CD14-positive monocyte (primary cell): Measurements from ENCODE around the gene WDPCP. TPM values are rescaled to one million over a fixed set of nuclear protein-coding genes. Genes with fewer than 3 reads are reported as not detected.

ENCODE experiments used
- DNase-seq, 3 donors: peaks; one replicate each; pipeline ENCODE4 v3.0.0-alpha.2; 2011 to 2022
- H2AFZ ChIP-seq: 2 replicates; pipeline ENCODE4 v1.6.0; 2012; ENCODE audit warnings: mild to moderate bottlenecking, low read depth, low read length, inconsistent platforms; ENCODE audit not compliant: insufficient read depth, poor library complexity, severe bottlenecking
- H3K27ac ChIP-seq, 2 donors: 1 replicate in 1 of 2; 2 replicates in 1 of 2; pipeline ENCODE4 v1.5.1; 2012 to 2013; ENCODE audit warnings: low read length in 2 of 2, control low read depth in 1 of 2, inconsistent platforms in 1 of 2, low read depth in 1 of 2, mild to moderate bottlenecking in 1 of 2
- H3K27me3 ChIP-seq, 2 donors: one replicate each; pipeline versions ENCODE4 v1.6.0 to v1.6.1; 2011 to 2013; ENCODE audit warnings: low read length in 2 of 2; ENCODE audit not compliant: control insufficient read depth in 2 of 2, insufficient read depth in 2 of 2
- H3K36me3 ChIP-seq, 2 donors: replicated peaks in 1 of 2; 1 replicate in 1 of 2; 2 replicates in 1 of 2; pipeline versions ENCODE4 v1.5.1 to v1.6.1; 2012 to 2013; ENCODE audit warnings: low read length in 2 of 2, control low read depth in 1 of 2, inconsistent platforms in 1 of 2, mild to moderate bottlenecking in 1 of 2; ENCODE audit not compliant: insufficient read depth in 2 of 2, control insufficient read depth in 1 of 2
- H3K4me1 ChIP-seq, 2 donors: 1 replicate in 1 of 2; 2 replicates in 1 of 2; pipeline versions ENCODE4 v1.5.1 to v1.6.1; 2012 to 2013; ENCODE audit warnings: low read length in 2 of 2, control low read depth in 1 of 2, inconsistent platforms in 1 of 2, mild to moderate bottlenecking in 1 of 2, moderate library complexity in 1 of 2; ENCODE audit not compliant: insufficient read depth in 2 of 2, control insufficient read depth in 1 of 2
- H3K4me2 ChIP-seq: replicated peaks from 2 replicates; pipeline ENCODE3; 2012; ENCODE audit warnings: low read length, moderate library complexity, mild to moderate bottlenecking; ENCODE audit not compliant: poor library complexity, severe bottlenecking; ENCODE audit errors: extremely low read depth
- H3K4me3 ChIP-seq, 3 experiments: fragments of 200-600 bp in 1 of 3; sonication (generic) in 1 of 3; replicated peaks in 1 of 3; 1 replicate in 2 of 3; 2 replicates in 1 of 3; pipeline ENCODE4 v1.5.1; 2011 to 2013; ENCODE audit warnings: low read length in 3 of 3, mild to moderate bottlenecking in 3 of 3, control low read depth in 2 of 3, low read depth in 2 of 3, inconsistent platforms in 1 of 3, moderate library complexity in 1 of 3
- H3K79me2 ChIP-seq: 2 replicates; pipeline ENCODE4 v1.6.0; 2012; ENCODE audit warnings: mild to moderate bottlenecking, control low read depth, inconsistent platforms, low read length, moderate library complexity; ENCODE audit not compliant: insufficient read depth
- H3K9ac ChIP-seq: 2 replicates; pipeline ENCODE4 v1.6.0; 2017; ENCODE audit warnings: low read length, mild to moderate bottlenecking; ENCODE audit not compliant: insufficient read depth, poor library complexity, severe bottlenecking
- H3K9me3 ChIP-seq, 2 donors: replicated peaks in 1 of 2; 1 replicate in 1 of 2; 2 replicates in 1 of 2; pipeline versions ENCODE4 v1.5.1 to v1.6.1; 2012 to 2013; ENCODE audit warnings: low read length in 2 of 2, control low read depth in 1 of 2; ENCODE audit not compliant: control insufficient read depth in 1 of 2, insufficient read depth in 1 of 2
- H4K20me1 ChIP-seq: 2 replicates; pipeline ENCODE4 v1.6.0; 2012; ENCODE audit warnings: mild to moderate bottlenecking, low read length, control low read depth, moderate library complexity; ENCODE audit not compliant: insufficient read depth
- H3K27ac Mint-ChIP-seq, 7 donors: one replicate each; pipeline ENCODE4 v1.8.0; 2020; ENCODE audit warnings: mild to moderate bottlenecking in 7 of 7, mixed read lengths in 7 of 7, moderate library complexity in 6 of 7, inconsistent platforms in 2 of 7
- H3K27me3 Mint-ChIP-seq, 3 donors: one replicate each; pipeline ENCODE4 v1.8.0; 2021 to 2022; ENCODE audit warnings: low read depth in 3 of 3, mild to moderate bottlenecking in 3 of 3, mixed read lengths in 3 of 3, moderate library complexity in 3 of 3, inconsistent platforms in 1 of 3
- H3K36me3 Mint-ChIP-seq, 2 donors: one replicate each; pipeline ENCODE4 v1.8.0; 2020; ENCODE audit warnings: mixed read lengths in 2 of 2, inconsistent platforms in 1 of 2, mild to moderate bottlenecking in 1 of 2
- H3K4me1 Mint-ChIP-seq: one replicate; pipeline ENCODE4 v1.8.0; 2020; ENCODE audit warnings: mild to moderate bottlenecking, mixed read lengths
- H3K4me3 Mint-ChIP-seq, 2 donors: one replicate each; pipeline ENCODE4 v1.8.0; 2020; ENCODE audit warnings: mild to moderate bottlenecking in 2 of 2, mixed read lengths in 2 of 2, moderate library complexity in 1 of 2
- H3K9me3 Mint-ChIP-seq, 7 donors: one replicate each; pipeline ENCODE4 v1.8.0; 2020 to 2022; ENCODE audit warnings: mixed read lengths in 7 of 7, mild to moderate bottlenecking in 6 of 7, moderate library complexity in 6 of 7, inconsistent platforms in 2 of 7
- CTCF ChIP-seq: fragments of 200-600 bp; IDR thresholded peaks from one replicate; pipeline ENCODE4 v1.8.0; 2022; ENCODE audit warnings: antibody characterized with exemption, mild to moderate bottlenecking
- WGBS: methylation state at CpG from one replicate; pipeline ENCODE4 v1.1.5; 2013; ENCODE audit warnings: missing lambda C conversion rate; ENCODE audit not compliant: insufficient coverage; 5-methylcytosine and 5-hydroxymethylcytosine counted together
- intact Hi-C, 2 donors: fragments of 100-400 bp; cut with micrococcal nuclease; formaldehyde crosslinking; loops; one replicate each; pipeline versions ENCODE4 v1.15.0 to v1.15.1; 2023
- polyA plus RNA-seq, 3 donors: library from polyadenylated mRNA; depleted of rRNA in 1 of 3; unstranded in 2 of 3; stranded (reverse) in 1 of 3; fragments of 300-500 nt in 2 of 3; fragments of >200 nt in 1 of 3; fragmentation: Illumina TruSeq in 2 of 3; gene quantifications; 1 replicate in 2 of 3; 2 replicates in 1 of 3; pipeline ENCODE4 v1.2.3, GENCODE V29; 2012 to 2021

The WDPCP gene
- polyA plus RNA-seq, 3 donors: 3.3 to 5.2 (median 3.7) TPM

GRCh38 chr2:63465633-63466032 lies 122.6 kb downstream of the WDPCP start:
- H3K27me3 Mint-ChIP-seq: no peaks in the 10 kb centered on the region
- H3K9me3 Mint-ChIP-seq: peaks cover 5 to 25% (median 20%) of the 10 kb centered on the region in 7 donors
- Histone ChIP-seq H3K4me2 (no peak overlapping the region), H3K9ac (no peak overlapping the region), H3K4me1 (no peaks in the 10 kb centered on the region), H3K36me3 (peaks cover 0 to 9% of the 10 kb centered on the region in 2 donors), H3K9me3 (peaks cover 5 to 10% of the 10 kb centered on the region in 2 donors), H3K27me3 (no peaks in the 10 kb centered on the region), H4K20me1 (no peaks in the 10 kb centered on the region), H2AFZ (no peak overlapping the region), H3K27ac (no peak overlapping the region), H3K79me2 (no peaks in the 10 kb centered on the region), H3K4me3 (no peak overlapping the region)
- H3K36me3 Mint-ChIP-seq: peaks cover 35 to 39% of the 10 kb centered on the region in 2 donors
- intact Hi-C loops: no loop called here
- DNase-seq: no peak
- no peak overlapping the region for H3K27ac Mint-ChIP-seq
- H3K4me1 Mint-ChIP-seq: peaks cover 11% of the 10 kb centered on the region
- no CpG with 5 or more reads among the region's 1 CpG for WGBS
- H3K4me3 Mint-ChIP-seq: no peak overlapping the region
- TF ChIP-seq CTCF: no peak

GRCh38 chr2:63463142-63463541 lies 125.1 kb downstream of the WDPCP start:
- H2AFZ ChIP-seq: no peak overlapping the region
- no peak overlapping the region for H3K9ac ChIP-seq
- no peaks in the 10 kb centered on the region for H3K27me3 ChIP-seq
- no peak overlapping the region for H3K4me3 ChIP-seq
- no peak overlapping the region for H3K27ac ChIP-seq
- H3K4me2 ChIP-seq: no peak overlapping the region
- H3K9me3 Mint-ChIP-seq: peaks cover 2 to 36% (median 26%) of the 10 kb centered on the region in 7 donors
- H3K4me1 Mint-ChIP-seq: peaks cover 11% of the 10 kb centered on the region
- no peak overlapping the region for H3K27ac Mint-ChIP-seq
- peaks cover 8 to 10% of the 10 kb centered on the region in 2 donors for H3K9me3 ChIP-seq
- H3K36me3 ChIP-seq: peaks cover 0 to 9% of the 10 kb centered on the region in 2 donors
- H3K79me2 ChIP-seq: no peaks in the 10 kb centered on the region
- peaks cover 28 to 32% of the 10 kb centered on the region in 2 donors for H3K36me3 Mint-ChIP-seq
- no peaks in the 10 kb centered on the region for H3K27me3 Mint-ChIP-seq
- no peak for DNase-seq
- no peaks in the 10 kb centered on the region for H3K4me1 ChIP-seq
- H3K4me3 Mint-ChIP-seq: no peak overlapping the region
- no peaks in the 10 kb centered on the region for H4K20me1 ChIP-seq
- TF ChIP-seq CTCF: no peak
- intact Hi-C loops: no loop called here
